DOHH2 (cell line): ENCODE measurements around the gene SGTA.

Experiments
- CTCF ChIP-seq: fragments of 200-600 bp; sonication (generic); IDR thresholded peaks from one replicate; pipeline ENCODE4 v1.5.1; 2014; ENCODE audit warnings: antibody characterized with exemption, mild to moderate bottlenecking, low read depth, low read length; ENCODE audit not compliant: poor library complexity, severe bottlenecking
- EZH2phosphoT487 ChIP-seq: fragments of 200-600 bp; sonication (generic); IDR thresholded peaks from 2 replicates; pipeline ENCODE4 v1.6.1; 2017; ENCODE audit warnings: borderline replicate concordance, mild to moderate bottlenecking, antibody characterized with exemption, low read length, moderate library complexity, mixed read lengths

GRCh38 chr19:2724148-2724557 lies 58.9 kb downstream of the SGTA start:
- TF ChIP-seq CTCF = peak; percentile 49
- TF ChIP-seq EZH2phosphoT487 = no peak
